Myocyte (in vitro differentiated cells): ENCODE results near the gene LAMB4. TPM values are rescaled to one million over a fixed set of nuclear protein-coding genes. Genes with fewer than 3 reads are reported as not detected.
"Not testable (repeated sequence)": the region's sequence is repeated elsewhere in the genome, so short reads cannot be mapped to it uniquely, and the experiment has no call there.

Source experiments
- DNase-seq: peaks from one replicate; pipeline ENCODE4 v3.0.0-alpha.2; 2012; ENCODE audit warnings: low read depth
- total RNA-seq: library from RNA; depleted of rRNA; stranded (reverse); fragments of >200 nt; gene quantifications from 2 replicates; pipeline ENCODE4 v1.2.3, GENCODE V29; 2014

The LAMB4 gene
- total RNA-seq, 1 donor from 2014 or later: not detected

GRCh38 chr7:108049962-108050361 lies 80.2 kb downstream of the LAMB4 start:
- DNase-seq: no peak

GRCh38 chr7:108048422-108048821 lies 81.7 kb downstream of the LAMB4 start:
- DNase-seq: no peak

DNA sequence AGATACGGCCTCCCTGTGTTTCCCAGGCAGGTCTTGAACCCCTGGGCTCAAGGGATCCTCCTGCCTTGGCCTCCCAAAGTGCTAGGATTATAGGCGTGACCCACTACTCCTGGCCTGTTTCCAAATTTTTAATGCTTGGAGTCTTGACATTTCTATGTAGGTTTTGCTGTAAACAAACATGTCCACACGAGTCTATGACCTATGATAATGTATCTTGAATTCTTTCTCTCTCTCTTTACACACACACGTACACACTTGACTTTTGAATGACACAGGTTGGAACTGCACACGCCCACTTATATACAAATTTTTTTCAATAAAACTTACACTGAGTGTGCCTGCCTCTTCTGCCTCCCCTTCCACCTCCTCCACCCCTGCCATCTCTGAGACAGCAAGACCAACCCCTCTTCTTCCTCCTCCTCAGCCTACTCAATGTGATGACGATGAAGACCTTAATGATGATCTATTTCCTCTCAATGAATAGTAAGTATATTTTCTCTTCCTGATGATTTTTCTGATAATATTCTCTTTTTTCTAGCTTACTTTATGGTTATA lies 83.1 kb downstream of the LAMB4 start:
- DNase-seq: no peak

GRCh38 chr7:108045669-108046068 lies 84.5 kb downstream of the LAMB4 start:
- DNase-seq: no peak

GRCh38 chr7:108045154-108045553 lies 85.0 kb downstream of the LAMB4 start:
- DNase-seq: peak; percentile 27

DNA sequence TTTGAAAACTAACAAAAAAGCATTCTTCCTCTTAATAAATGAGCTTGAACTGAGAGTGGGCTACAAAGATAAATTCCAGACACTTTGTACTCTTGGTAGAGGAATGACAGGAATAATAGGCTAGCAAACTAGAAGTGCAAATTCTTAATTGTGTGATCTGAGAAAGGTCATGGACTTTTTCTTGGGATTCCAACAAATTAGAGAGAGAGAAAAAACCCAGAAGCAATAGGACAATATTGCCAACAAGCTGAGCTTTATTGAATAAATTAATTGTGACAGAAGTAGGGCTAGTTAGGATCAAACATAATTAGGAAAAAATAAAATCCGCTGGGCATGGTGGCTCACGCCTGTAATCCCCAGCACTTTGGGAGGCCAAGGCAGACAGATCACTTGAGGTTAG lies 85.8 kb downstream of the LAMB4 start:
- no peak for DNase-seq

GRCh38 chr7:108038986-108039385 lies 91.2 kb downstream of the LAMB4 start:
- no peak for DNase-seq

- no peak for DNase-seq
Observed at GRCh38 chr7:108037741-108038140, 92.4 kb downstream of the LAMB4 start.

DNA sequence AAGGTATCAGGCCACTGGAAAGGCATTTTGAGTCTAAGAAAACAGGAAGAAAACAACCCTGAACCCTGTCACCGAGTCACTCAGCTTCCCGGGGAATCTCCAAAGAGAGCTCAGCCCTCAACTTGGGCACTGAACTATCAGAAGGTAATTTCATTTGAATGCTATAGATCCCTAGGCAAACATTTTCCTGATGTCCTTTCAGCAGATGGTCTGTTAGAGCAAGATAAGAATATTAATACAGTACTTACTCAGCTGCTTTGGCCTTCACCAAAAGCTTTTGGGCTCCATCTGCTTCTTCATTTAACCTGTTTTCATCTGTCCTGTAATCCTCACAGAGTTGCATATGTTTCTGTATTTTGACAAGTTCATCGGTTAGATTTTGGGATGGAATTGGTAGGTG lies 93.0 kb downstream of the LAMB4 start:
- DNase-seq: no peak

- no peak for DNase-seq
Observed at GRCh38 chr7:108034586-108034985, 95.6 kb downstream of the LAMB4 start.

DNA sequence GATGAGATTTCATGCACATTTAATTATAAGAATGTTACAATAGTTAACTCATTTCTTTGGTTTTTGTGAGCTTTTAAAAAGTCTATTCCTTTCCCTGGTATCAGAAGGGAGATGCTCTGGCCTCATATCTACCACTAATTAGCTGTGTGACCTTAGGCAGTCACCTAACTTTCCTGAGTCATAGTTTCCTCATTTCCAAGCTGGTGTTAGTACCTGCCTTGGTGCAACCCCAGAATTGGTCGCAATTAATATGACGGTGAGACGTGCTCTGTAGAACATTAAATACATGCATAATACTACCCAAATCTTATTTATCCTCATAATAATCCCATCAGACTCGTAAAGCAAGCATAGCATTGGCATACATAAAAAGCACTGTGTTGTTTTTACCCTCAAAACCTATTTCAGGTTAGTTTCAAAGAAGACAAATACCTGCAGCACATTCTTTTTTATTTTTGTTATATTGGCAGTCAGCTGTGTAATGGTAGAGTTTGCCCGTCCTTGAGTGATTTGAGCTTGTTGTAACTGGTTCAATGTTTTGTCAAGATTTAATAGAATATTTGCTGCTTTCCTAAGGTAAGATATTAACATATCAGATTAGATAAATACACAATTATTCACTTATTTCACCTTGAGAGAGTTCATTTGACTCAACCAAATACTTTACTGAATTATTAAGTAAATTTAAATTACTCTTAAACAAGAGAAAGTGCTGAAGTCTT lies 96.2 kb downstream of the LAMB4 start:
- no peak for DNase-seq

GRCh38 chr7:108033309-108033708 lies 96.9 kb downstream of the LAMB4 start:
- not testable (repeated sequence) for DNase-seq

DNA sequence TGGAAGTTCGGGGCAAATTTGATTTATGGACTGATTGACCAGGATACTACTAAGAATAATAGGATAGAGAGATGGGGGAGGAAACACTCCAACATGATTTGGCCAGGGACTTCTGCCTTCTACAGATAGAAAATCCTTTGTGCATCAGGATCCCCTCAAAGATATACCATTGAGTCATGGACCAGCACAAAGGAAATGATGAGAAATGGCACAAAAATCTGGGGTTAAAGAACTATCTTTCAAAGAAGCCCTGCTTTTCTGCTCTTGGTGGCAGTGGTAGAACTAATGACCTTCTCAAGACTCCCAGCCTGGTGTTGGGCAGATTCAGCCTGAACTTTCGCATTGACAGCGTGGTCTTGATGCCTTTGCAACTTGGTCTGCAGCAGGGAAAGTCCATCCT lies 99.6 kb downstream of the LAMB4 start:
- no peak for DNase-seq

DNA sequence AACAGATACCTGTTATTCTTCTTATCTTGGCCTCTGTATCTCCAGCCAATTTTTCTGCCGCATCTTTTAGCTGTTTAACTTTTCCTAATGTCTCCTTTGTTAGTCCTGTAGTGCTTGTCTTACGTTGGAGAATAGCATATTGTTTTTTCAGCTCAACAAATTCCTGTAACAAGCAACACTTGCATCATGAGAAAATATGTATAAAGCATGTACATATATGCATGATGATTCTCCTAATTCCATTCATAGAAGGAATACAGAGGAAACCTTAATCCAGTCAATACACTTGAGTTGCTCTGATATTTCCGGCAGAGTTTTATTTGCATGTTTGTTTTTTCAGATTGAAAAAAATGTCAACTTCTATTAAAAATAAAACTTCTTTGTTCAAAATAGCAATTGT lies 101.1 kb downstream of the LAMB4 start:
- DNase-seq: no peak

GRCh38 chr7:108028111-108028510 lies 102.0 kb downstream of the LAMB4 start:
- no peak for DNase-seq

- no peak for DNase-seq
Observed at GRCh38 chr7:108027239-108027638, 102.9 kb downstream of the LAMB4 start.

GRCh38 chr7:108026647-108027046 lies 103.5 kb downstream of the LAMB4 start:
- DNase-seq: peak; percentile 61

- no peak for DNase-seq
Observed at GRCh38 chr7:108026116-108026515, 104.0 kb downstream of the LAMB4 start.

- no peak for DNase-seq
Observed at GRCh38 chr7:108024538-108024937, 105.6 kb downstream of the LAMB4 start.

DNA sequence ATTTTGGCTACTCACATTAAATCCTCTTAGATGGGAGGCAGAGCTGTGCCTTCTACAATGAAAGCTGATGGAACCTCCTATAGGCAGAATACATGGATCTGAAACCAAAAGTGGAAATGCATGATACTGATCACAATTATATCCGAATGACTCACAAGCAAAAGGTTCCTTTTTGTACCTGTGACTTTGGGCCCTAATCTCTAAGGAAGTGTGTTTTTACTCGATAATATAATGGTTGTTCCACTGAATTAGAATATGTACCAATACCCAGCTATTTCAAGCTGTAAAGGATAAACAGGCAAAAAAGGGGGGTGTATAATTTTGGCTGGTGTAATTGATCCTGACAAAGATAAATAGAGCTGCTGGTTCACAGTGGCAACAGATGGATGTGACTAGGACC lies 109.6 kb downstream of the LAMB4 start:
- DNase-seq: no peak

GRCh38 chr7:108018668-108019067 lies 111.5 kb downstream of the LAMB4 start:
- no peak for DNase-seq

GRCh38 chr7:108017776-108018151 lies 112.4 kb downstream of the LAMB4 start:
- no peak for DNase-seq
